C1 segment of cervical spinal cord (tissue), 14 donors: ENCODE data around the gene SYMPK.
"Not testable (repeated sequence)": the region's sequence is repeated elsewhere in the genome, so short reads cannot be mapped to it uniquely, and the experiment has no call there.

Experiments used
- DNase-seq, 14 donors: peaks; one replicate each; lab custom pipeline; 2025; lab: John Stamatoyannopoulos, UW

The SYMPK gene

DNA sequence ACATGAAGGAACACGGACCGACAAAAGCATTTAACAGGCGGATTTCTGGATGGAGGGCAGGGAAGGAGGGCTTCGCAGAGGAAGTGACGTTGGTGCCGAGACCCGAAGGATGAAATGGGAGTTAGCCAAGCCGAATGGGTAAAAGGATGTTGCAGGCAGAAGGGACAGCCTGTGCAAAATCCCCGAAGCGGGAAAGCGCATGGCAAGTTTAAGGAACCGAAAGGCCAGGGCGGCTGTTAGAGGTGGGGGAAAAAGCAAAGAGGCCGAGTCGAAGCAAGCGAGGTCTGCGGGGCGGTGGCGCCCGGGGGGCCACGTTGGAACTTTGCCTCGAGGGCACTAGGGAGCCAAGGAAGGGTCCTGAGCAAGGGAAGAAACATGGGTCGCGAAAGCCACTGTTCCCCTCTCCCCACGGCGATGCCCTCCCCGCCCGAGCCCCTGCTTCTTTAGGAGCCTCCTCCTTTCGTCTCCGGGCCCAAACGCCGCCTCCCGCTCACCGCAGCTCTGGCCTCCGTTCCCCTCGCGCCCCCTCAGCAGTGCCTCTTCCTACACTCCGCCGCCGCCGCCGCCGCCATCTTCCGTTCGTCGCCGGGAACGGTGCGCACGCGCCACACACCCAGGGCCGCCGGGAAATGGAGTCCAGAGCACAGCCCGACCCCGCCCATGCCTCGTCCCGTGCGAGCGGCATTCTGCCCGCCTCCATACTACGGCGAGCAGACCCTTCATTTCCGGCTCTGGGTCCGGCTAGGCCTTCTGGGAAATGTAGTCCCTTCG lies at the start of gene SYMPK:
SYMPK (minus strand) TSS at position 584 of the 771 bp plus-strand sequence. CDS start 8,652 bp downstream, outside the sequence.
- peak; percentile 87 to 98 (median 97) for DNase-seq

- no peak for DNase-seq
Observed at GRCh38 chr19:45911291-45911690, 48.3 kb upstream of the SYMPK start.

GRCh38 chr19:45908956-45909355 lies 46.0 kb upstream of the SYMPK start:
- no peak for DNase-seq

DNA sequence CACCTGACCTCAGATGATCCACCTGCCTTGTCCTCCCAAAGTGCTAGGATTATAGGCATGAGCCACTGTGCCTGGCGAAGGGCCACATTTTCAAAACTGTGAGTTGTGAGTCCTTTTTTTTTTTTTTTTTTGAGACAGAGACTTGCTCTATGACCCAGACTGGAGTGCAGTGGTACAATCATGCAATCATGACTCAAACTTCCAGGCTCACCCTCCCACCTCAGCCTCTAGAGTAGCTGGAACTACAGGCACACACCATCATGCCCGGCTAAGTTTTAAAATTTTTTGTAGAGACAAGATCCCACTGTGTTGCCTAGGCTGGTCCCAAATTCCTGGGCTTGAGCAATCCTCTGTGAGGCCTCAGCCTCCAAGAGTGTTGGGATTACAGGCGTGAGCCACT lies 43.3 kb upstream of the SYMPK start:
- no peak for DNase-seq

GRCh38 chr19:45905011-45905410 lies 42.1 kb upstream of the SYMPK start:
- DNase-seq: no peak

DNA sequence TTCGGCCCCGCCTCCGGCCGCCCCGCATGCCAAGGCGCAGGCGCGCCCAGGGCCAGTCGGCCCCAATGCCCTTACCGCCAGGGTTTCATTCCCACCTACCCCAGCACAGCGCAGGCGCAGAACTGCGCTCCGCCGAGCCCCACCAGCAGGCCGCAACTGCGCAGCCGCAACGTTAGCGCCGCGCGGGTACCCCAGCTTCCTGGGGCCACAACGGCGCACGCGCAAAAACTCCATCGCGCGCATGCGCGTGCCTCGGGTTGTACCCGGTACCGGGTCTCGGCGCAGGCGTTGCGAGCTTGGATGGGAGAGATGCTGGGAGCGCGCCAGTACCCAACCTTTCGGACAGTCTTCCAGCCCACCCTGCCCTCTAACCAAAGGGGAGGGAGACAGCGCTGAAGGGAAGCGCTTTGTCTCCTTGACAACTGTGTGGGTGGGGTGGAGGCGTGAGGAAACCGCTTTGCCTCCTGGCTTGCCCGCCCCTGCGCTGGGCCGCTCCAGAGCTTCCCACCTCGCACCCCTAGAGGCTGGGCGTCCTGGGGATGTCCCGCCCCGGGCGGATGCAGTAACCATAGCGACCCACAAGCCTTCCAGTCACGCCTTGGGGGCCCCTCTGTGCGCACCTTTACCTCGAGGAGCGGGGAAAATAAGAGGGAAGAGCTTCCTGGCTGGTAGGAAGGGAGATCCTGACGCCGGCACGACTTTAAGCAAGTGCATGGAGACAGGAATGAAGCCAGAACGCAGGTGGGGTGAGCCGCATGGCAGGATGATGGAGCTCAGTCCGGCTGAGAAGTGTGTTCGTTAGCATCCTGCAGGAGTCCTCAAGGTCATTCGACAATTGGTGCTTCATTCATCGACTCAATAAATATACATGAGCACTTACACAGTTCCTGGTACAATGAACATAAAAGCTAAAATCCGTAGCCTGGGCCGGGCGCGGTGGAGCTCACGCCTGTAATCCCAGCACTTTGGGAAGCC lies 40.0 kb upstream of the SYMPK start:
- DNase-seq: peak; percentile 80 to 100 (median 97)

GRCh38 chr19:45901912-45902650 lies 39.1 kb upstream of the SYMPK start, which contains the start of gene MYPOP:
Gene MYPOP, minus strand, starts transcription at chr19:45902613. Its CDS starts 840 bp downstream, at chr19:45901773.
- DNase-seq: peak in 1 of 14 donors; percentile 44

DNA sequence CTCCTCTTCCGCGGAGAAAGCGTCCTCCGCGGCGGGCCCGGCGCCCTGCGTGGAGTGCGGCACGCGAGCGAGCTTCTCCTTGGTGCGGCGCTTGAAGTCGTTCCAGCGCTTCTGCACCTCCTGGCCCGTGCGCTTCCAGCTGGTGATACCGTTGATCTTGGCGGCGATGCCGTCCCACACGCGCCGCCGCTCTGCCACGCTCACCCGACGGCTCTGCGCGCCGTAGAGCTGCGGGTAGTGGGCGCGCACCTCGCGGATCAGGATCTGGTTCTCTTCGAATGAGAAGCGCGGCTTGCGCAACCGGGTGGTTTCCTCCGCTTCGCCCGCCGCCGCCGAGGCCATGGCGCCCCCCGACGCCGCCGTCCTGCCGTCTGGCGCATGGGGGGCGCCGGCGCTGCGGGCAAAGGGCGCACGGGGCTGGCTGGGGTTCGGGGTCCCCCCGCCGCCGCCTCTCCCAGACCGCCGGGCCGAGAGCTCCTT lies 38.5 kb upstream of the SYMPK start:
- DNase-seq: peak in 1 of 14 donors; percentile 33

GRCh38 chr19:45900738-45901431 lies 37.9 kb upstream of the SYMPK start:
- no peak for DNase-seq

DNA sequence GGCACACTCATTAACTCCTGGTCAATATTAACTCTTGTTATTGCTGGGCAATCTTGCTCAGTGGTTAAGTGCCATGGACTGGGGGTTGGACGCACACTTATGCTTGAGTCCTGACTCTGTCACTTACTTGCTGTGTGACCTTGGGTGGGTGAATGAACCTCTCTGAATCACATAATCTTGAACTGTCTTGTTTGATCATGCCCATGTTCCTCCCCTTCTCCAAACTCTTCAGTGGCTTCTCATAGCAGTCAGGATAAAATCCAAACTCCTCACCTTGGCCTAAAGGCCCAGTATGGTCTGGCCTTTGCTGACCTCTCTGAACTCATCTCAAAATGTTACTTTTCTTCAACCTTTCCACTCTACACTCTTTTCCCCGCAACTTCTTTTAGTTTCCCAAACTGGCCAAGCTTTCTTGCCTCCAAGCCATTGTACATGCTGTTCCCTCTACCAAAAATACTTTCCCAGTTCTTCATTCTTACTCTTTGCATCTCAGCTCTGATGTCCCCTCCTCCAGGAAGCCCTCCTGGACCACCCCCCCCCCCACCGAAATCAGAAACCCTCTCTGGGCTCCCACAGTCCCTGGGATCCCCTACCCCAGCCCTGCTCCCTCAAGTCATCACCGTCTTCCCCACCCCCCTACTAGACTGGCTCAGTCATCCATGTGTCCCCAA lies 37.1 kb upstream of the SYMPK start:
- DNase-seq: no peak

- no peak for DNase-seq
Observed at GRCh38 chr19:45899253-45899652, 36.3 kb upstream of the SYMPK start.

GRCh38 chr19:45897261-45897812 lies 34.4 kb upstream of the SYMPK start:
- DNase-seq: no peak

- DNase-seq: not testable (repeated sequence)
Observed at GRCh38 chr19:45895983-45896599, 33.1 kb upstream of the SYMPK start.

- DNase-seq: peak in 2 of 14 donors; percentile 14 to 29
Observed at GRCh38 chr19:45895519-45895972, 32.6 kb upstream of the SYMPK start.

DNA sequence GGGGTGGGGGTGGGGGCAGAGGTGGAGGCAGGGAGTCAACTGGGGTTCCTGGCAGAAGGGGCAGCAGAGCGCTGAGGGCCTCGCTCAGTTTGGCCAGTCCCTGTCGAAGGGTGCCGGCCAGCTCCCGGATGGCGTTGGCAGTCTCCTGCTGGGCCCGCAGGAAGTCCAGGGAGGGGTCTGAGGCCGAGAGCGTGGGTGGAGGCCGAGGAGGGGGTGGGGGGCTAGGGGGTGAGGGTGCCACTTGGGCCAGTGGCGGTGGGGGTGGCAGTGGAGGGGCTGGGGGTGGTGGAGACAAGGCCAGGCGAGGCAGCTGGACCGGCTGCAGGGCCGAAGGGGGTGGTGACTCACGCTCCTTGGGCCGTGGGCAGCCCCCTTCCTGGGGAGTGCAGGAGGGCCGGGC lies 27.9 kb upstream of the SYMPK start:
- DNase-seq: no peak

DNA sequence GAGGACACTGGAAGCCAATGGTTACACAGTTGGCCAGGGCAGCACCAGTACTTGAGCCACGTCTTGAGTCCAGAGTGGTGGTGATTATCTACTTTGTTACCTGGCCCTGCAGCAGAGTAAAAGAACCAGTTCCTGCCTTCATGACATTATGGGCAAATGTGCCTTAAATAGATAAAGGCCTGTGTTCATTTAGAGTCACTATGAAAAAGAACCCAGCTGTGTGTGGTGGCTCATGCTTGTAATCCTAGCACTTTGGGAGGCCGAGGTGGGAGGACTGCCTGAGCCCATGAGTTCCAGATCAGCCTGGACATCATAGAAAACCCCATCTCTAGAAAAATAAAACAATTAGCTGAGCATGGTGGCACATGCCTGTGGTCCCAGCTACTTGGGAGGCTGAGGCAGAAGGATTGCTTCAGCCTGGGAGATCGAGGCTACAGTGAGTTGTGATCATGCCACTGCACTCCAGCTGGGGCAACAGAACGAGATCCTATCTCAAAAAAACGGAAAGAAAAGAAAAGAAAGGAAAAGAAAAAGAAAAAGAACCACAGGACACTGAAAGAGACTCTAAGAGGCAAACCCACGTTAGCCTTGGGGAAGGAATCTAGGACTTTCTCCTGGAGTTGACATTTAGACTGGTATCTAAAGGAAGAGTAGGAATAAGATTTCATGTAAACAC lies 26.4 kb upstream of the SYMPK start:
- no peak for DNase-seq

DNA sequence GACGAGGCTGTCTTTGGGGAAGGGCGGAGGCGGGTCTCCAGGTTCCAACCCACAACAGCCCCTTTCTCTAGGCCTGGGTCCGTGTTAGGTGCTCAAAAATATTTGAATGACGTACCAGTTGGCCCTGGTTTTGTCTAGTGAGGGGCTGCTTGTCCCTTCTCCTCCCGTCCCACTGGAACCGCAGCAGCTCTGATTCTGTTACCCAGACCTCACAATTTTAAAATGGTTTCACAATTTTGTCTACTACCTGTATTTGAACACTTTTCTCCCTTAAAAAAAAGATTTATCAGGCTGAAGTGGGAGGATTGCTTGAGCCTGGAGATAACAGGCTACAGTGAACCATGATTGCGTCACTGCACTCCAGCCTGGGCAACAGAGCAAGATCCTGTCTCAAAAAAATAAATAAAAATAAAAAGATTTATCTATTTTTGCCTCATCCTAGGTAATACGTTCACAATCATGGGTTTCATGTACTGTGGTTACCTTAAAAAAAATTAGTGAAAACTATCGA lies 24.3 kb upstream of the SYMPK start:
- DNase-seq: no peak

GRCh38 chr19:45886427-45887199 lies 23.7 kb upstream of the SYMPK start:
- peak; percentile 68 to 93 (median 86) for DNase-seq
